ENCODE results near the gene LRP11.
"Not testable (repeated sequence)": the region's sequence is repeated elsewhere in the genome, so short reads cannot be mapped to it uniquely, and the experiment has no call there.

LRP11 gene

GRCh38 chr6:149846321-149846720 is 17.8 kb downstream of the LRP11 start:
- DNase-seq, result no peak

GRCh38 chr6:149845549-149845948 is 18.6 kb downstream of the LRP11 start:
- DNase-seq, result no peak

- DNase-seq, result no peak
Measured at GRCh38 chr6:149844480-149844879, 19.7 kb downstream of the LRP11 start.

- not testable (repeated sequence) for DNase-seq
Measured at GRCh38 chr6:149844036-149844435, 20.1 kb downstream of the LRP11 start.

GRCh38 chr6:149843051-149843633 is 21.0 kb downstream of the LRP11 start:
- DNase-seq, result no peak

- no peak for DNase-seq
Measured at GRCh38 chr6:149842331-149842730, 21.8 kb downstream of the LRP11 start.

GRCh38 chr6:149840345-149841075 is 23.6 kb downstream of the LRP11 start:
- DNase-seq, result peak; percentile 98

GRCh38 chr6:149834513-149835481 is 29.4 kb downstream of the LRP11 start:
- no peak for DNase-seq

GRCh38 chr6:149833651-149834050 is 30.5 kb downstream of the LRP11 start:
- DNase-seq, result no peak

- DNase-seq, result no peak
Measured at GRCh38 chr6:149831308-149831820, 32.8 kb downstream of the LRP11 start.

GRCh38 chr6:149830731-149831307 is 33.3 kb downstream of the LRP11 start:
- no peak for DNase-seq

GRCh38 chr6:149825292-149825691 is 38.9 kb downstream of the LRP11 start:
- DNase-seq, result no peak

- DNase-seq, result no peak
Measured at GRCh38 chr6:149823013-149823412, 41.1 kb downstream of the LRP11 start.

- DNase-seq, result no peak
Measured at GRCh38 chr6:149821492-149821891, 42.7 kb downstream of the LRP11 start.

- no peak for DNase-seq
Measured at GRCh38 chr6:149820506-149820905, 43.7 kb downstream of the LRP11 start.

GRCh38 chr6:149815788-149816187 is 48.4 kb downstream of the LRP11 start:
- DNase-seq, result no peak

- DNase-seq, result no peak
Measured at GRCh38 chr6:149813351-149813750, 50.8 kb downstream of the LRP11 start.

- no peak for DNase-seq
Measured at GRCh38 chr6:149809798-149810197, 54.4 kb downstream of the LRP11 start.

GRCh38 chr6:149806127-149806526 is 58.0 kb downstream of the LRP11 start:
- no peak for DNase-seq

GRCh38 chr6:149783551-149783950 is 80.6 kb downstream of the LRP11 start:
- no peak for DNase-seq

- no peak for DNase-seq
Measured at GRCh38 chr6:149782337-149782736, 81.8 kb downstream of the LRP11 start.

GRCh38 chr6:149781715-149782114 is 82.4 kb downstream of the LRP11 start:
- no peak for DNase-seq

- no peak for DNase-seq
Measured at GRCh38 chr6:149779644-149779963, 84.6 kb downstream of the LRP11 start.

All from DMS153 (cell line).